ENCODE measurements around the gene NUP93. TPM values are rescaled to one million over a fixed set of nuclear protein-coding genes. Genes with fewer than 3 reads are reported as not detected.

NUP93 gene
- total and polyA plus RNA-seq, 2 of the 8 experiments (the other 6 are each of a cell fraction or from before 2014, with no cell fraction given) = 147 to 201 TPM

DNA sequence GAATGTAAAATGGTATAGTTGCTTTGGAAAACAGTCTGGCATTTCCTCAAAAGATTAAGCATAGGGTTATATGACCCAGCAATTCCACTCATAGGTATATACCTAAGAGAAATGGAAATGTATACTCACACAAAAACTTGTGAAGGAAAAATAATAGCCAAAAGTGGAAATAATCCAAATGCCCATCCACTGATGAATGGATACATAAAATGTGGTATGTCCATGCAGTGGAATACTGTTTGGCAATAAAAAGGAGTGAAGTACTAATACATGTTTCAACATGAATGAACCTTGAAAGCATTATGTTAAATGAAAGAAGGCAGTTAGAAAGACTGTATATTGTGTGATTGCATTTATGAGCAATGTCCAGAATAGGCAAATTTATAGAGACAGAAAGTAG, 25.1 kb downstream of the NUP93 start:
- no peak overlapping the region for H2BK20ac ChIP-seq (ENCODE audit: low read length)
- no peak overlapping the region for H3K4me2 ChIP-seq (ENCODE audit: insufficient read depth in 1 of 2, low read depth in 2 of 2, low read length in 2 of 2)
- no peak for DNase-seq (ENCODE audit: low read depth in 1 of 2, low spot score in 2 of 2)
- no peak overlapping the region for H4K5ac ChIP-seq (ENCODE audit: insufficient read length, low read depth, low read length)
- H3K23me2 ChIP-seq (ENCODE audit: low read depth, low read length) = no peaks in the 10 kb centered on the region; the same call in 1 of the 2 replicates
- H4K8ac ChIP-seq (ENCODE audit: extremely low read depth, insufficient read depth, low read length) = no peak overlapping the region
- H3K36me3 ChIP-seq (ENCODE audit: control insufficient read depth in 2 of 4, insufficient read depth in 4 of 4, low read length in 3 of 4) = peaks cover 0 to 27% (median 11%) of the 10 kb centered on the region in 4 experiments; a peak in 5 of 8 replicates
- no peak overlapping the region for H2BK12ac ChIP-seq (ENCODE audit: low read depth, low read length)
- H3K14ac ChIP-seq (ENCODE audit: insufficient read length) = no peak overlapping the region
- H4K20me1 ChIP-seq (replicated peaks in 1 of 2; ENCODE audit: control insufficient read depth in 1 of 2, insufficient read depth in 2 of 2, low read length in 2 of 2) = peaks cover 0 to 1% of the 10 kb centered on the region in 2 experiments
- TF ChIP-seq BRCA1 (IDR thresholded peaks at IDR 0.05; ENCODE audit: low read depth, low read length) (no peak), ATF3 (IDR thresholded peaks at IDR 0.05; ENCODE audit: insufficient read depth, low read depth, low read length) (no peak)
- H2AK5ac ChIP-seq (ENCODE audit: low read depth, low read length) = no peak overlapping the region
- ChIA-PET CTCF (ENCODE audit: partially characterized antibody) (no interaction called here), POLR2A (ENCODE audit: partially characterized antibody) (no interaction called here)
- H2BK120ac ChIP-seq (replicated peaks; ENCODE audit: low read depth, low read length) = no peak overlapping the region
- H3K27me3 ChIP-seq (replicated peaks in 1 of 4; ENCODE audit: control insufficient read depth in 3 of 4, extremely low read depth in 1 of 4, insufficient read depth in 3 of 4, low read length in 3 of 4) = no peaks in the 10 kb centered on the region
- H3K9me3 ChIP-seq (ENCODE audit: insufficient read depth in 2 of 2, low read depth in 1 of 2, low read length in 1 of 2) = peaks cover 9 to 14% of the 10 kb centered on the region in 2 experiments; a peak in 3 of 4 replicates
- no peak overlapping the region for H2BK5ac ChIP-seq (ENCODE audit: low read depth, low read length)
- no peak overlapping the region for H3K4me3 ChIP-seq (ENCODE audit: extremely low read depth in 1 of 4, insufficient read depth in 2 of 4, low read depth in 3 of 4, low read length in 4 of 4)
- H3K79me2 ChIP-seq (ENCODE audit: control insufficient read depth in 1 of 2, insufficient read depth in 2 of 2, low read length in 2 of 2) = peaks cover 0 to 57% of the 10 kb centered on the region in 2 experiments; a peak in 3 of 4 replicates
- no peak overlapping the region for H2BK15ac ChIP-seq (ENCODE audit: low read length)
- H3K79me1 ChIP-seq (ENCODE audit: low read depth, low read length) = peaks cover 2% of the 10 kb centered on the region; the same call in 1 of the 2 replicates
- H3K4me1 ChIP-seq (replicated peaks in 1 of 4; ENCODE audit: control insufficient read depth in 3 of 4, insufficient read depth in 4 of 4, low read length in 3 of 4) = no peaks in the 10 kb centered on the region
- H3K18ac ChIP-seq (ENCODE audit: extremely low read depth, low read length) = no peak overlapping the region
- H3K4ac ChIP-seq (replicated peaks; ENCODE audit: insufficient read length, low read depth, low read length) = no peak overlapping the region
- no peak overlapping the region for H4K91ac ChIP-seq (replicated peaks; ENCODE audit: insufficient read length, low read length)
- H3K9ac ChIP-seq (replicated peaks in 1 of 4; ENCODE audit: extremely low read depth in 1 of 4, low read depth in 3 of 4, low read length in 3 of 4) = no peak overlapping the region
- no peak overlapping the region for H3K23ac ChIP-seq (ENCODE audit: insufficient read length)
- no peak overlapping the region for H3K56ac ChIP-seq (replicated peaks; ENCODE audit: insufficient read length, low read depth, low read length)
- no peak for FAIRE-seq
- H2AFZ ChIP-seq (ENCODE audit: low read length) = no peak overlapping the region
- H3K27ac ChIP-seq (ENCODE audit: low read depth, low read length) = no peak overlapping the region

All from H1 (cell line).